ENCODE measurements around the gene DUSP9.
"Not testable (repeated sequence)": the region's sequence is repeated elsewhere in the genome, so short reads cannot be mapped to it uniquely, and the experiment has no call there.

DUSP9 gene, protein sequence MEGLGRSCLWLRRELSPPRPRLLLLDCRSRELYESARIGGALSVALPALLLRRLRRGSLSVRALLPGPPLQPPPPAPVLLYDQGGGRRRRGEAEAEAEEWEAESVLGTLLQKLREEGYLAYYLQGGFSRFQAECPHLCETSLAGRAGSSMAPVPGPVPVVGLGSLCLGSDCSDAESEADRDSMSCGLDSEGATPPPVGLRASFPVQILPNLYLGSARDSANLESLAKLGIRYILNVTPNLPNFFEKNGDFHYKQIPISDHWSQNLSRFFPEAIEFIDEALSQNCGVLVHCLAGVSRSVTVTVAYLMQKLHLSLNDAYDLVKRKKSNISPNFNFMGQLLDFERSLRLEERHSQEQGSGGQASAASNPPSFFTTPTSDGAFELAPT
- total RNA-seq: 0 to 0.27 reads per million in 2 donors

DNA sequence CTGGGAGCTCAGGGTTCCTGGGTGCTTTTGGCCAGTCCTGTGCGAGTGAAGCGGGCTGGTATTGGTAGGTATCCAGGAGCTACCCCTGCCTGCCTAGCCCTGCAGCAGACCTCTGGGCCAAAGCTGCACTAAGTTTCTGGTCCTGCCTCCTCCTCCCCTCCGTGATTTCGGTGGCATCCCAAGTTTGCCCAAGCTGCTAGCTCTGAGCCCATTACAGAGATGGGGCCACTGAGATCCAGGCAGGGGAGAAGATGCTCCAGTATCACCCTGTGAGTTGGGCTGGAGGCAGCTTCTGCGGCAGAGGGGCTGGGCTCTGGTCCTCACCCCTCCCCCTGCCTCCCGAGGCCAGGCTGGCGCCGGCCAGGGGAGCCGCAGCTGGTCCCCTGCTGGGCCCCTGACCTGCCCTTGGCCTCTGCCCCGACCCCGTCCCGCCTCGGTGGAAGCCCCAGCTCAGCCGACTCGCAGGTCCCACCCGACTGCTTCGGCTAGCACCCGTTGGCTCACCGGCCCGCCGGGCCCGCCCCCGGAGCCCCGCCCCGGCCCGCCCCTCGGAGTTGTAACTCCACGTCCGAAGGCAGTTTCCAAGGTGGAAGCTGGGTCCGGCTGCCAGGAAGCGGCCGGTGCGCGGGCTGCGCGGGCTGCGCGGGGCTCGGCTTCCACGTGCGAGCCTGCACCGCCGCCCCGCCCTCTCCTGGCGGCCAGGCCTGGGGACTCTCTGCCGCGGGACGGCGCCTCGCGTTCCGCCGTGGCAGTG is at the start of gene DUSP9:
Gene DUSP9, plus strand, starts transcription at position 584 of the 754 bp plus-strand sequence. CDS start 751 bp downstream, outside the sequence.
- DNase-seq: no peak

DNA sequence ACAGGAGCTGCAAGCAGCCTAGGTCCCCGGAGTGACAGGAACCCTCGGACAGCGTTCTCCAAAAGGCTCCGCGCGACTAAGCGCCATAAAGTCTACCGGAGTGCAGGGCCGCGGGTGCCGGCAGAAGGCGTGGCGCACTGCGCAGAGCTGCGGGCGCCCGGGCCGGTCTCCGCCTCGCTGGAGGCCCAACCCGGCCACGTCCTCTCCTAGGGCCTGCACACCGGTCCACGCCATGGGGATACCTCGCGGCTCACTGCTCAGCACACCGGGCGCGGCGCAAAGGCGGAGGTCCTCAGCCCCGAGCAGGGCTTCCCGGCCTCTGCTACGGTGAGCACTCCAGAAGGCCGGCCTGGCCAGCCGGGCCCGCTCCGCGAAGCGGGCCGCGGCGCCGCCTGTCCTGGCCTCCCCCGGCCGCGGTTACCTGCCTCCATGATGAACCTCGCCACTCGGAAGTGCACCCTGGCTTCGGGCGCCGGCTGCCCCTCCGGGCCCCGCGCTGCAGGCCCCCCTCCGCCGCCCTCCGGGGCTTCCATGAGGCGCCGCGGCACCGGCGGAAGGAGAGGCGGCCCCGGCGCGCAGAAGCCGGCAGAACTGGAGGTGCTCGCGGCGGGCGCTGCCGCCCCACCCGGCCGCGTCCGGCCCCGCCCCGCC is 48.3 kb upstream of the DUSP9 start, which contains the start of gene CCNQ:
Gene CCNQ, minus strand, starts transcription at position 599 of the 651 bp plus-strand sequence. Its CDS starts 66 bp downstream, at position 533.
- peak in 1 of 5 experiments; percentile 51 for DNase-seq

GRCh38 chrX:153599192-153600031 is 47.6 kb upstream of the DUSP9 start:
- peak; percentile 73 to 91 (median 83) for DNase-seq

GRCh38 chrX:153600032-153600373 is 47.0 kb upstream of the DUSP9 start:
- DNase-seq: peak in 1 of 5 experiments; percentile 18

DNA sequence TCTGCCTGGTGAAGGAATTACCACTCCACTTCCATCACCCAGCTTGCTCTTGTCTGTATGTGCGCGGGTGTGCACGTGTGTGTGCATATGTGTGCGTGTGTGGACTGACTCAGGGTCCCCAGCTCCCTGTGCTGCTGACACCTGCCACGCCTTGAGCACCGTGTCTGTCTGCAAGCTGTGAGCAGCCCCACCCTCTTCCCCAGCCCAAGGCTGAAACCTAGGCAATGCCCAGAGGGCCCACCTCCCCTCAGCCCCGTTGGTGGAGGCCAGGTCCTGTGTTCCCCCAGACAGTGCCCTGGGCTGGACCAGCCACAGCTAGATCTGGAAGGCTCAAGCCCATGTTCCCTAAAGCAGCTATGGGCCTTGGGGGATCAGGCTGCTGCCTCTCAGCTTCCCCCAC is 46.1 kb upstream of the DUSP9 start:
- DNase-seq: no peak

DNA sequence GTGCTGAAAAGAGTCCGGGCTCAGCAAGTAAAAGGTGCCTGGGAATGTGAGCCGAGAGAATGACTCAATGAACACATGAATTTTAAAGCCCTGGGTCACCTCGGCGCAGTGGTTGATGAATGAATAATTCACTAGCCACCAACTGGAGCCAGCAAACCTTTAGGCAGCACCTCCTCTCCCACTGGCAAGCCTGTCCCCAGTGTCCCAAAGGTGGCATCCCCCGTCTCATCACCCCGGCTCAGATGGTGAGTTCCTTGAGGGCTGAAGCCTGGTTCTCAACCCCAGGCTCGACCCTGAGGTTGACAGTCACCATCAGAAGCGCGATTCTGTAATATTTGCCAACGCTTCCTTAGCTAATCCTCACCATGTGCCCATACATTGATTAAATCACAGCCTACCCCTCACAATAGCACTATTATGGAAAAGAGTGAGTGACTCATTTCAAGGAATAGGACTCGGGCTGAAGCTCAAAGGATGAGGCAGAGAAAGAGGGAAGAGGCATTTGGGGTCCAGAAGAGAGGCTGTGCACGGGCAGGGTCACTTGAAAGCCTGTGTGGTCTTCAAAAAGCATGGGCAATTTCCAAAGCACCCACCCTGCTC is 45.4 kb upstream of the DUSP9 start:
- DNase-seq: no peak

DNA sequence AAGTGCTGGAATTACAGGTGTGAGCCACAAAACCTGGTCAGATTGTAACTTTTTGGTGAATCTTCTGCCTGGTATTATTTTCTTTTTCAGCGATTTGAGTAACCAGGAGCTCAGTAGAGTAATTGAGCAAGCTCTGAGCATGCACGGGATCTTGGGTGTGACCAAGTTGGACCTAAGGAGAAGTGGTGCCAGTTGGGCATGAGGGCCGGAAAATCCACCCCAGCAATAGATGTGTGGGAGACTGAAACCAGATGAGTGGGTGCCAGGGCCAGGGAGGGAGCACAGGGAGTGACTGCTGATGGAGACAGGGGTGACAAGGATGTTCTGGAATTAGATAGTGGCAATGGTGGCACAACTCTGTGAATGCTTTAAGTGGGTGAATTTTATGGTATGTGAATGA is 44.4 kb upstream of the DUSP9 start:
- DNase-seq: no peak

DNA sequence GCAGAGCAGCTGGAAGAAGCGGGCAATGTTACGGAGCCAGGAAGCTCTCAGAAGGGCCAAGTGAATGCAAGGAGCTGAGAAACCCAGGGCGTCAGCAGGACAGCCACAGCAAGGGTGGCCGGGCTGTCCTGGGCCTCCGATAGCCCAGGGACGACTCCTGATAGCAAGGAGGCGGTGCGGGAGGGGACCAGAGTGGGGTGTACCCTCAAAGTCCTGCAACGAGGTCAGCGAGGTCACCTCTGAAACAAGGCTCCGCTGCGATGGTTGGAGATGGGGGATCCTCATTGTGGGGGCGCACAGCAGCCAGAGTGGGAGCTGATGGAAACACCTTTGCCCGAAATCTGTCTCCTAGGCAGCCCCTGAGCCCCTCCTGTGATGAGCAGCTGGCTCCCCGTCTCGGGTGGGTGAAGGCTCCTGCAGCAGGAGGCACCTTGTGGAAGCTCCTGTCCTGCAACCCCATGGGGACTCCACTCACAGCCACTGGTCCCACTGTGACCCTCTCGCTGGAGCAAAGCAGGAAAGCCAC is 43.8 kb upstream of the DUSP9 start:
- no peak for DNase-seq

GRCh38 chrX:153604666-153605380 is 42.2 kb upstream of the DUSP9 start:
- not testable (repeated sequence) for DNase-seq

DNA sequence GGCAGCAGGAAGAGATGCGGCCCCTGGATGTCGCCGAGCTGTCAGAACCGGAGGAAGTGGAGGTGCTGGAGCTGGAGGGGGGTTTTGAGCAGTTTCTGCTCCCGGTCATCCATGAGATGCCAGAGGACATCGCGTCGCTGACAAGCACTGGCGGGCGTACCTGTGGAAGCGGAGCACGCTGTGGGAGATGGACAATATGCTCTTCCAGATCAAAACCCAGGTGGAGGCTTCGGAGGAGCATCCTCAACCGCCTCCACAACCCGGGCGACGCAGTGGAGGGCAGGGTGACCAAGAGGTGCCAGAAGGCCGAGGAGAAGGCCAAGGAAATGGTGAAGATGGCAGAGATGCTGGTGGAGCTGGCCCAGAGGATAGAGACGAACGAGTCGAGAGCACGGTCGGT is 40.5 kb upstream of the DUSP9 start:
- DNase-seq: no peak

DNA sequence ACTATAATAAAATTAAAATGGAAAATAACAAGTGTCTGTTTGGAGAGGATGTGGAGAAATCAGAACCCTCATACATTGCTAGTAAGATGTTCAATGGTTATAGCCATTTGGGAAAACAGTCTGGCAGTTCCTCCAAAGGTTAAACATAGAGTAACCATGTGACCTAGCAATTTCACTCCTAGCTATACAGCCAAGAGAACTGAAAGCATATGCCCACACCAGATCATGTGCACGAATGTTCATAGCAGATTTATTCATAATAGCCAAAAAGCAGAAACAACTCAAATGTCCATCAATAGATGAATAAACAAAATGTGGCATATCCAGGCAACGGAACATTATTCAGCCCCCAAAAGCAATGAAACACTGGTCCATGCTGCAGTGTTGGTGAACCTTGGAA is 38.6 kb upstream of the DUSP9 start:
- DNase-seq: no peak

GRCh38 chrX:153608806-153609205 is 38.2 kb upstream of the DUSP9 start:
- no peak for DNase-seq

DNA sequence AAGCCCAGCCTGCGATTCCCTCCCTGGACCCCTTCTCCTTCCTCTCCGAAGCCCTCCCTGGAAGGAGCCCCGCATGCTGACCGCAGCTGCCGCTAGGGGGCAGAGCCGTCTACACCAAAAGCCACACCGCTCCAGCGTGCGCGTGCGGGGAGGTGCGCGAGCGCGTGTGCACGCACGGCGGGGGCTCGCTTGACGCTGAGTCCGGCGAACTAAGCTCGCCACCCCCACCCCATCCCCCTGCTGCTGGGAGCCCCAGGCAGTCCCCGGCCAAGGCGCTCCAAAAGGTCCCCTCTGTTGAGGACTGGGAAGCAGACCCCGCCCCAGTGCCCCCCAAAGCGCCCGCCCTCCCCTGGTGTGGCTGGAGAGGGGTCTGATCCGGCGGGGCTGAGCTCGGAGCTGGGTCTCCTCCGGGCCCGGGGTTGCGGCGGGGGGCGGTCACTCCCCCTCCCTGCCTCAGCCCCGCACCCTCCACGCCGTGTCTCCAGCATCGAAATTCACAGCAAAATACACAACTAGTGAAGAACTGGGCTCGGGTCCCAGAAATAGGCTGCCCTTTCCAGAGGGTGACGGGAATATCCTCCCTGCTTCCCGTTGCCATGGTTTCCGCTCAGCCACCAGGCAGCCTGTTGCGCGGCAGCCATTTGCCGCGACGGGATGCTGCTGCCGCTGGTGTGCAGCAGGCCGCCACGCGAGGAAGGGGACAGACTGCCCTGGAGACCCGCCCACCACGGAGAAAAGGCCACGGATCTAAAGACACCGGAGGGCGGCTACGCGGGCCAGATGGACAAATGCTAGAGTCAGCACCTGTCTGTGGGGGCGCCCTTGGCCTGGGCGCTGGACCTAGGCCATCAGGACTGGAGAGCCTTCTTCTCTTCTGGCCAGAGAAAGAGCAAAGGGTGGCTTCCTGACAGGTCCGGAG is 36.8 kb upstream of the DUSP9 start:
- peak; percentile 55 to 75 (median 64) for DNase-seq

GRCh38 chrX:153610836-153611213 is 36.2 kb upstream of the DUSP9 start:
- DNase-seq: no peak

GRCh38 chrX:153611298-153612095 is 35.5 kb upstream of the DUSP9 start:
- DNase-seq: no peak

- no peak for DNase-seq
Observed at GRCh38 chrX:153612413-153612812, 34.6 kb upstream of the DUSP9 start.

- DNase-seq: no peak
Observed at GRCh38 chrX:153614818-153615217, 32.2 kb upstream of the DUSP9 start.

GRCh38 chrX:153620576-153620975 is 26.4 kb upstream of the DUSP9 start:
- no peak for DNase-seq
